ENCODE data around the gene CFAP92.

Gene CFAP92

GRCh38 chr3:128993461-128994172, at the start of gene CFAP92:
Gene CFAP92 (minus strand): TSS chr3:128994076. CDS start chr3:128993304, 772 bp downstream.
- DNase-seq: peak; percentile 76

- DNase-seq: no peak
Observed at GRCh38 chr3:129040579-129041300, 46.9 kb upstream of the CFAP92 start.

GRCh38 chr3:129040039-129040336, 46.1 kb upstream of the CFAP92 start:
- DNase-seq: no peak

- DNase-seq: peak; percentile 70
Observed at GRCh38 chr3:129039271-129040038, 45.6 kb upstream of the CFAP92 start.

- no peak for DNase-seq
Observed at GRCh38 chr3:129038121-129038855, 44.4 kb upstream of the CFAP92 start.

GRCh38 chr3:129037093-129037419, 43.2 kb upstream of the CFAP92 start:
- no peak for DNase-seq

GRCh38 chr3:129036222-129037092, 42.6 kb upstream of the CFAP92 start:
- no peak for DNase-seq

GRCh38 chr3:129035360-129036221, 41.7 kb upstream of the CFAP92 start:
- DNase-seq: no peak

- no peak for DNase-seq
Observed at GRCh38 chr3:129034642-129035041, 40.8 kb upstream of the CFAP92 start.

GRCh38 chr3:129033633-129034321, 39.9 kb upstream of the CFAP92 start:
- no peak for DNase-seq

- DNase-seq: no peak
Observed at GRCh38 chr3:129033151-129033550, 39.3 kb upstream of the CFAP92 start.

- no peak for DNase-seq
Observed at GRCh38 chr3:129032716-129033115, 38.8 kb upstream of the CFAP92 start.

GRCh38 chr3:129031476-129032215, 37.8 kb upstream of the CFAP92 start:
- no peak for DNase-seq

- no peak for DNase-seq
Observed at GRCh38 chr3:129030611-129031010, 36.7 kb upstream of the CFAP92 start.

- no peak for DNase-seq
Observed at GRCh38 chr3:129028866-129029265, 35.0 kb upstream of the CFAP92 start.

GRCh38 chr3:129027544-129027880, 33.6 kb upstream of the CFAP92 start:
- no peak for DNase-seq

GRCh38 chr3:129026728-129027543, 33.1 kb upstream of the CFAP92 start:
- peak; percentile 84 for DNase-seq

- peak; percentile 41 for DNase-seq
Observed at GRCh38 chr3:129025691-129026435, 32.0 kb upstream of the CFAP92 start.
